Esophagus squamous epithelium (tissue), 4 donors: Measurements from ENCODE around the gene AGFG2.

Experiments used
- POLR2A ChIP-seq, 4 donors: fragments of 450-650 bp; IDR thresholded peaks; one replicate each; pipeline ENCODE4 v1.6.1; 2017; ENCODE audit warnings: antibody characterized with exemption in 4 of 4, mild to moderate bottlenecking in 4 of 4, moderate library complexity in 3 of 4
- TF ChIP-seq, protein P1 (sequence below), 6 experiments: fragments of 450-650 bp in 4 of 6; fragments of 200-600 bp in 2 of 6; sonication (generic) in 2 of 6; IDR thresholded peaks; one replicate each; pipeline ENCODE4 v1.5.1; 2016 to 2019; ENCODE audit warnings: antibody characterized with exemption in 6 of 6, mild to moderate bottlenecking in 4 of 6, moderate library complexity in 4 of 6

DNA sequence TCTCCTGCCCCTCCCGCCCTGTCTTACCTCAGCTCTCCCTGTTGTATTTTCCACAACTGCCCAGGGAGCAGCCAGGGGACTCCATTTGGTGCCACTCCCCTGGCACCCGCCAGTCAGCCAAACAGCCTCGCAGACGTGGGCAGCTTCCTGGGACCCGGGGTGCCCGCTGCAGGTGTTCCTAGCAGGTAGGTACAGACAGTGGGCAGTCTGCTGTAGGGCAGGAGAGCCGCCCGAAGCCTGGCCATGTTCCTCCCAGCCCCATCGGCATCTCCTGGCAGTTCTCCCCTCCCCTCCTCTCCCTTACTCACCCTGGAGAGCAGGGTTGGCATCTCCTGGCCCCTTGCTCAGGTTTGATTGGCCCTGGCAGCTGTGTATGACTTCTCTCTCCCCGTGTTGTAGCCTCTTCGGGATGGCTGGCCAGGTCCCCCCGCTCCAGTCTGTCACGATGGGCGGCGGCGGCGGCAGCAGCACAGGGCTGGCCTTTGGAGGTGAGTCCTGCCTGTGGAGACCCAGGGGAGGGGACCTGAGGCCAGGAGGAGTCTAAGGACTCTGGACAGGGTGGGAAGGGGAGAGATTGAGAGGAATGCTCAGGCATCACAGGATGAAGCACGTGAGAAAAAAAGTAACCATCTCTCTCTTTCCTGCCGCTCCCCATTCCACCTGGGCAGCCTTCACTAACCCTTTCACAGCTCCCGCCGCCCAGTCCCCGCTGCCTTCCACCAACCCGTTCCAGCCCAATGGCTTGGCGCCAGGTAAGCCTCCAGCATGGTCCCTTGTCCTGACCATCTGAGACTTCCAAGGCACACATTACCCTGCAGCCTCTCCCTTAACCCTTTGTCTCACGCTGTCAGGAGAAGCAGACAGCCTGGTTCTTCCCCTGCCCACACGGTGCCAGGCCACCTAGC lies 23.4 kb downstream of the AGFG2 start:
- TF ChIP-seq, protein P1, sequence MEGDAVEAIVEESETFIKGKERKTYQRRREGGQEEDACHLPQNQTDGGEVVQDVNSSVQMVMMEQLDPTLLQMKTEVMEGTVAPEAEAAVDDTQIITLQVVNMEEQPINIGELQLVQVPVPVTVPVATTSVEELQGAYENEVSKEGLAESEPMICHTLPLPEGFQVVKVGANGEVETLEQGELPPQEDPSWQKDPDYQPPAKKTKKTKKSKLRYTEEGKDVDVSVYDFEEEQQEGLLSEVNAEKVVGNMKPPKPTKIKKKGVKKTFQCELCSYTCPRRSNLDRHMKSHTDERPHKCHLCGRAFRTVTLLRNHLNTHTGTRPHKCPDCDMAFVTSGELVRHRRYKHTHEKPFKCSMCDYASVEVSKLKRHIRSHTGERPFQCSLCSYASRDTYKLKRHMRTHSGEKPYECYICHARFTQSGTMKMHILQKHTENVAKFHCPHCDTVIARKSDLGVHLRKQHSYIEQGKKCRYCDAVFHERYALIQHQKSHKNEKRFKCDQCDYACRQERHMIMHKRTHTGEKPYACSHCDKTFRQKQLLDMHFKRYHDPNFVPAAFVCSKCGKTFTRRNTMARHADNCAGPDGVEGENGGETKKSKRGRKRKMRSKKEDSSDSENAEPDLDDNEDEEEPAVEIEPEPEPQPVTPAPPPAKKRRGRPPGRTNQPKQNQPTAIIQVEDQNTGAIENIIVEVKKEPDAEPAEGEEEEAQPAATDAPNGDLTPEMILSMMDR (IDR thresholded peaks at IDR 0.05), result no peak
- no peak for TF ChIP-seq POLR2A (IDR thresholded peaks at IDR 0.05)
